ENCODE results near the gene SENP8.

- no peak for TF ChIP-seq FOXP4 (CRISPR knock-in tag; IDR thresholded peaks at IDR 0.05)
- no peak for TF ChIP-seq TAF1 (CRISPR knock-in tag; IDR thresholded peaks at IDR 0.05)
Measured at GRCh38 chr15:72068856-72069255, 49.3 kb upstream of the SENP8 start.

Measured in HepG2 (cell line).